MM.1S (cell line): ENCODE results near the gene PDE6A.

ENCODE experiments used
- DNase-seq: peaks from one replicate; pipeline ENCODE4 v3.0.0-alpha.2; 2015
- H2AFZ ChIP-seq: fragments of 300-600 bp; sonication (generic); 2 replicates; pipeline ENCODE4 v1.6.0; 2016; ENCODE audit warnings: antibody characterized with exemption, low read length
- H3F3A ChIP-seq: fragments of 300-600 bp; sonication (generic); 2 replicates; pipeline ENCODE4 v1.6.1; 2016; ENCODE audit warnings: mild to moderate bottlenecking, antibody characterized with exemption, low read length, moderate library complexity, mixed read lengths; ENCODE audit not compliant: insufficient read depth
- H3K27ac ChIP-seq: fragments of 300-600 bp; sonication (generic); 2 replicates; pipeline ENCODE4 v1.5.1; 2016; ENCODE audit warnings: mild to moderate bottlenecking, low read length
- H3K27me3 ChIP-seq: fragments of 300-600 bp; sonication (generic); replicated peaks from 2 replicates; pipeline ENCODE4 v1.6.0; 2016; ENCODE audit warnings: low read length; ENCODE audit not compliant: insufficient read depth
- H3K36me3 ChIP-seq: fragments of 300-600 bp; sonication (generic); replicated peaks from 2 replicates; pipeline ENCODE4 v1.6.1; 2016; ENCODE audit warnings: mild to moderate bottlenecking, low read length, mixed read lengths; ENCODE audit not compliant: insufficient read depth
- H3K4me1 ChIP-seq: fragments of 300-600 bp; sonication (generic); 2 replicates; pipeline ENCODE4 v1.6.1; 2016; ENCODE audit warnings: low read length, mixed read lengths
- H3K4me2 ChIP-seq: fragments of 300-600 bp; sonication (generic); 2 replicates; pipeline ENCODE4 v1.6.0; 2016; ENCODE audit warnings: low read depth, low read length
- H3K4me3 ChIP-seq: fragments of 300-600 bp; sonication (generic); 2 replicates; pipeline ENCODE4 v1.5.1; 2016; ENCODE audit warnings: low read length, mixed read lengths
- H3K79me2 ChIP-seq: fragments of 300-600 bp; sonication (generic); 2 replicates; pipeline ENCODE4 v1.6.1; 2016; ENCODE audit warnings: mixed run types, low read length, mixed read lengths
- H3K9ac ChIP-seq: fragments of 300-600 bp; sonication (generic); 2 replicates; pipeline ENCODE4 v1.6.1; 2016; ENCODE audit warnings: low read length, mixed read lengths
- H3K9me2 ChIP-seq: fragments of 300-600 bp; sonication (generic); replicated peaks from 2 replicates; pipeline ENCODE4 v1.6.1; 2016; ENCODE audit warnings: mild to moderate bottlenecking, low read length, mixed read lengths; ENCODE audit not compliant: insufficient read depth
- H3K9me3 ChIP-seq: fragments of 300-600 bp; sonication (generic); replicated peaks from 2 replicates; pipeline ENCODE4 v1.6.1; 2016; ENCODE audit warnings: mild to moderate bottlenecking, low read length, mixed read lengths; ENCODE audit not compliant: insufficient read depth
- H4K20me1 ChIP-seq: fragments of 300-600 bp; sonication (generic); 2 replicates; pipeline ENCODE4 v1.6.1; 2016; ENCODE audit warnings: mild to moderate bottlenecking, low read length, moderate library complexity, mixed read lengths; ENCODE audit not compliant: insufficient read depth
- CTCF ChIP-seq: fragments of 300-600 bp; sonication (generic); IDR thresholded peaks from 2 replicates; pipeline ENCODE4 v1.5.1; 2016; ENCODE audit warnings: antibody characterized with exemption, low read length, mixed read lengths
- EZH2 ChIP-seq: fragments of 300-600 bp; sonication (generic); optimal IDR thresholded peaks from 2 replicates; pipeline ENCODE3; 2017; ENCODE audit warnings: low read depth, mild to moderate bottlenecking, antibody characterized with exemption, low read length, mixed read lengths
- EZH2phosphoT487 ChIP-seq: fragments of 300-600 bp; sonication (generic); IDR thresholded peaks from 2 replicates; pipeline ENCODE4 v1.6.1; 2018; ENCODE audit warnings: antibody characterized with exemption, low read length

Gene PDE6A

DNA sequence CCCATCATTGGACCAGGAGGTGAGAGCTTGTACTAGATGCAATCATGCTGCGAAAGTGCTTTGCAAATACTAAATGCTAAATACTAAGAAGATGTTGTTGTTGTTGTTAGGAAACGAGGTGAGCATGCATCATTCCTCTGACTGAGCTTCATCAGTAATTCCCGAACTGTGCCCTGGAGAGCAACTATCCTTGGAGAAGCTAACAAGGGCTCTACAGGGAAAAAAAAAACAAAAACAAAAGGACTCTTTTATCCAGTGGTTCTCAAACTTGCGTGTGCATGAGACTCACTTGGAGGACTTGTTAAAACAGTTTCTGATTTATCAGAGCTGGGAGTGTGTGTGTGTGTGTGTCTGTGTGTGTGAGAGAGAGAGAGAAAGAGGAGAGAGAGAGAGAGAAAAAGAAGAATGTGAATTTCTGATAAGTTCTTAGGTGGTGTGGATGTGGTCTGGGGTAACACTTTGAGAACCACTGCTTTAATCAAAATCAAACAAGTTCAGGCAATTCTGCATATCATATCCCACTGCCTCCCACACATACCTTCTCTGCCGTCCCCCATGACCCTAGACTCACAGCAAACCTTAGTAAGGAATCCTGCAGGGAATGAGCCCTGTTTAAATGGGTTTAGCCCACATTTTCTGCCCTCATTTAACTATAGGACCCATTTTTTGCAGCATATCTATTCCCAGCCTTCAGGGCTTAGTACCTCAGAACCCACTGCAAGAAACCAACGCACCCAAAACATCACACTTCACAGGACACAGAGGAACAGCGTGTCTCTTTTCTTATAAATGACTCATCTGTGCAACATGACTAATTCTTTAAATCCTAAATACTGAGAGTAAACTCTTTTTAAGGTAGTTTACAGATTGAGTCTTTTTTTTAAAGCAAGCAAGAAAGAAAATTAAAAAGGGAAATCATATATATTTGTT is 48.9 kb downstream of the PDE6A start:
- Histone ChIP-seq H3K36me3 (no peaks in the 10 kb centered on the region), H3K9ac (no peak overlapping the region), H3K9me3 (no peaks in the 10 kb centered on the region), H3K79me2 (no peaks in the 10 kb centered on the region), H3K4me3 (no peak overlapping the region), H3K4me1 (no peaks in the 10 kb centered on the region), H3K27me3 (no peaks in the 10 kb centered on the region), H4K20me1 (no peaks in the 10 kb centered on the region), H3F3A (no peaks in the 10 kb centered on the region), H3K27ac (no peak overlapping the region), H3K4me2 (no peak overlapping the region), H2AFZ (no peak overlapping the region), H3K9me2 (no peaks in the 10 kb centered on the region)
- TF ChIP-seq CTCF (no peak), EZH2phosphoT487 (no peak)
- no peak for DNase-seq

- DNase-seq: no peak
- no peaks in the 10 kb centered on the region for H3K9me3 ChIP-seq
- no peaks in the 10 kb centered on the region for H3K36me3 ChIP-seq
- no peaks in the 10 kb centered on the region for H3K4me1 ChIP-seq
- H3K9me2 ChIP-seq: no peaks in the 10 kb centered on the region
- no peak overlapping the region for H3K4me3 ChIP-seq
- no peaks in the 10 kb centered on the region for H3K27me3 ChIP-seq
- no peaks in the 10 kb centered on the region for H3F3A ChIP-seq
- H3K9ac ChIP-seq: no peak overlapping the region
- H3K27ac ChIP-seq: no peak overlapping the region
- no peak overlapping the region for H2AFZ ChIP-seq
- H4K20me1 ChIP-seq: no peaks in the 10 kb centered on the region
- no peaks in the 10 kb centered on the region for H3K79me2 ChIP-seq
- TF ChIP-seq CTCF (no peak), EZH2phosphoT487 (no peak), EZH2 (no peak)
- H3K4me2 ChIP-seq: no peak overlapping the region
These were observed 50.4 kb downstream of the PDE6A start for GRCh38 chr5:149894237-149894636.

DNA sequence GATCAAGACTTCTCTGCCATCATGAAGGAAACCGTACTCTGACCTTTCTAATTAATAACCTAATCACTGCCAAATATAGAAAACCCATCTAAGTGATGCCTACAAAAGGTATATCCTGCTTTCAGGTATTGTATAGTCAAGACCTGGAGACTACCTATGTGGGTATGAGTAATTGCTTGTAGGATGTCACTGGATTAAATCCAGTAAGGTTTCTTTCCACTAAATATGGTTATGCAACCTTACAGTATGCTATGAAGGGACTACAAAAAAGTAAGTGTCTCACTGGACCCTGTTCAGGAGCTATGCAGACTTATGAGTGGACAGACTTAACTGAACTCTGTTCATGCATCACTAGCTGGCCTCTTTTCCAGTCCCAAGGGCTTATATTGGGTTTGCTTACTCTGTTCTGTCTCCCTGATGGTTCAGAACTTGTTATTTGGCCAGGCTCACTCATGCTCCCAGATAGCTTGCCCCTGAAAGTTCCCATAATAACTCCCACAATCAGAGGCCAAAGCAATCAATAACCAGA is 51.1 kb downstream of the PDE6A start:
- H2AFZ ChIP-seq: no peak overlapping the region
- H4K20me1 ChIP-seq: no peaks in the 10 kb centered on the region
- no peaks in the 10 kb centered on the region for H3K9me3 ChIP-seq
- DNase-seq: no peak
- TF ChIP-seq EZH2 (no peak), EZH2phosphoT487 (no peak), CTCF (no peak)
- H3K9ac ChIP-seq: no peak overlapping the region
- H3K79me2 ChIP-seq: no peaks in the 10 kb centered on the region
- H3K9me2 ChIP-seq: no peaks in the 10 kb centered on the region
- H3K4me2 ChIP-seq: no peak overlapping the region
- no peaks in the 10 kb centered on the region for H3K36me3 ChIP-seq
- H3K4me3 ChIP-seq: no peak overlapping the region
- H3K27me3 ChIP-seq: no peaks in the 10 kb centered on the region
- H3K27ac ChIP-seq: no peak overlapping the region
- H3F3A ChIP-seq: no peaks in the 10 kb centered on the region
- H3K4me1 ChIP-seq: no peaks in the 10 kb centered on the region
